Dermis microvascular lymphatic vessel endothelial cell (primary cell): ENCODE measurements around the gene GPSM1. TPM values are rescaled to one million over a fixed set of nuclear protein-coding genes. Genes with fewer than 3 reads are reported as not detected.
"Not testable (repeated sequence)": the region's sequence is repeated elsewhere in the genome, so short reads cannot be mapped to it uniquely, and the experiment has no call there.

Source experiments
- DNase-seq, 2 donors: peaks; one replicate each; pipeline versions ENCODE4 v3.0.0 to v3.0.0-alpha.2; 2010; ENCODE audit warnings: low read depth in 2 of 2
- total RNA-seq: library from RNA; depleted of rRNA; stranded (reverse); fragments of >200 nt; gene quantifications from 2 replicates; pipeline ENCODE4 v1.2.1, GENCODE V29; 2014

Gene GPSM1
- total RNA-seq, 1 donor from 2014 or later: 16.2 TPM

GRCh38 chr9:136394312-136395019, 67.1 kb downstream of the GPSM1 start:
- no peak for DNase-seq

GRCh38 chr9:136395020-136395340, 67.6 kb downstream of the GPSM1 start:
- DNase-seq: no peak

GRCh38 chr9:136395345-136396218, 68.2 kb downstream of the GPSM1 start:
- DNase-seq: no peak

GRCh38 chr9:136396219-136396515, 68.8 kb downstream of the GPSM1 start:
- no peak for DNase-seq

GRCh38 chr9:136397643-136398042, 70.3 kb downstream of the GPSM1 start:
- no peak for DNase-seq

GRCh38 chr9:136398286-136398685, 70.9 kb downstream of the GPSM1 start:
- DNase-seq: no peak

GRCh38 chr9:136399176-136400037, 72.1 kb downstream of the GPSM1 start:
- peak in 1 of 2 donors; percentile 40 for DNase-seq

- DNase-seq: peak; percentile 73 to 89
Measured at GRCh38 chr9:136400038-136400834, 72.9 kb downstream of the GPSM1 start, which contains the start of gene SNAPC4. SNAPC4 (minus strand) TSS chr9:136400170; CDS start chr9:136398428, 1,742 bp downstream.

- DNase-seq: no peak
Measured at GRCh38 chr9:136401173-136401922, 74.0 kb downstream of the GPSM1 start.

GRCh38 chr9:136402067-136402466, 74.7 kb downstream of the GPSM1 start:
- DNase-seq: no peak

- DNase-seq: no peak
Measured at GRCh38 chr9:136403538-136403914, 76.2 kb downstream of the GPSM1 start.

- DNase-seq: no peak
Measured at GRCh38 chr9:136403915-136404800, 76.8 kb downstream of the GPSM1 start.

- no peak for DNase-seq
Measured at GRCh38 chr9:136404801-136405136, 77.4 kb downstream of the GPSM1 start.

- no peak for DNase-seq
Measured at GRCh38 chr9:136405481-136405880, 78.1 kb downstream of the GPSM1 start.

- DNase-seq: not testable (repeated sequence)
Measured at GRCh38 chr9:136405904-136406303, 78.6 kb downstream of the GPSM1 start.

- not testable (repeated sequence) for DNase-seq
Measured at GRCh38 chr9:136407061-136407460, 79.7 kb downstream of the GPSM1 start.

- no peak for DNase-seq
Measured at GRCh38 chr9:136407911-136408310, 80.6 kb downstream of the GPSM1 start.
